Thyroid gland (tissue), 4 donors: ENCODE data around the gene NUP35. TPM values are rescaled to one million over a fixed set of nuclear protein-coding genes. Genes with fewer than 3 reads are reported as not detected.
"Not testable (repeated sequence)": the region's sequence is repeated elsewhere in the genome, so short reads cannot be mapped to it uniquely, and the experiment has no call there.

Experiments used
- DNase-seq, 2 donors: peaks; one replicate each; pipeline ENCODE4 v3.0.0-alpha.2; 2019
- H3K27ac ChIP-seq, 3 donors: fragments of 200-600 bp; sonication (generic); 1 replicate in 2 of 3; 2 replicates in 1 of 3; pipeline ENCODE4 v1.5.1; 2016 to 2019; ENCODE audit warnings: mild to moderate bottlenecking in 1 of 3, moderate library complexity in 1 of 3
- H3K27me3 ChIP-seq: fragments of 200-600 bp; sonication (generic); one replicate; pipeline ENCODE4 v1.5.1; 2019
- H3K36me3 ChIP-seq, 2 donors: fragments of 200-600 bp; sonication (generic); one replicate each; pipeline ENCODE4 v1.5.1; 2016 to 2019
- H3K4me1 ChIP-seq, 2 donors: fragments of 200-600 bp; sonication (generic); one replicate each; pipeline ENCODE4 v1.5.1; 2017 to 2019
- H3K4me3 ChIP-seq, 3 donors: fragments of 200-600 bp; sonication (generic); replicated peaks in 1 of 3; 1 replicate in 2 of 3; 2 replicates in 1 of 3; pipeline ENCODE4 v1.5.1; 2016; ENCODE audit warnings: mild to moderate bottlenecking in 1 of 3
- H3K9me3 ChIP-seq: fragments of 200-600 bp; sonication (generic); one replicate; pipeline ENCODE4 v1.5.1; 2017
- CTCF ChIP-seq, 6 experiments: fragments of 200-600 bp in 3 of 6; fragments of 450-650 bp in 3 of 6; sonication (generic) in 3 of 6; IDR thresholded peaks; one replicate each; pipeline ENCODE4 v1.5.1; 2016 to 2019; ENCODE audit warnings: antibody characterized with exemption in 6 of 6, mild to moderate bottlenecking in 2 of 6, inconsistent platforms in 1 of 6, moderate library complexity in 1 of 6
- POLR2A ChIP-seq, 2 donors: fragments of 450-650 bp; IDR thresholded peaks; one replicate each; pipeline ENCODE4 v1.6.1; 2017; ENCODE audit warnings: antibody characterized with exemption in 2 of 2, mild to moderate bottlenecking in 2 of 2, moderate library complexity in 1 of 2
- WGBS, 2 donors: methylation state at CpG; one replicate each; pipeline ENCODE4 v1.1.5; 2017; 5-methylcytosine and 5-hydroxymethylcytosine counted together
- intact Hi-C: fragments of 100-400 bp; cut with DNase I; formaldehyde crosslinking; loops from one replicate; pipeline ENCODE4 v1.15.1; 2023
- total RNA-seq, 4 donors: library from RNA; depleted of rRNA; stranded (reverse); fragments of >200 nt; gene quantifications; one replicate each; pipeline ENCODE4 v1.2.3, GENCODE V29; 2016

The NUP35 gene
- total RNA-seq, 4 donors from 2014 or later = 13.7 to 19.1 (median 17.2) TPM

DNA sequence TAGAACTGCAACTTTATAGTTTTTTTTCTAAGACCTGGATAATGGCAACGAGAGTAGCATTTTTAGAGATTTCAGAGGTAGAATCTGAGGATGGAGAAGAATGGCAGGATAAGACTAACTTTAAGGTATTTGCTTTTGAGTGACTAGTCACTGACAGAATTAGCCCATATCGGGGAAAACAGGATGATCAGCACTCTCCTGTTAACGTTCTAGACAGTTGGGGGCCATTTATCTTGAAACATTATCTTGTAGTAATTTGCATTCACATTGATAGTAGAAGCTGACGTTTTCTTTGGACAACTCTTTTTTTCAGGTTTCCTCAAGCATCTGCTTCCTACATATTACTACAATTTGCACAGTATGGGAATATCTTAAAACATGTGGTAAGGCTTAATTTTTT lies 32.9 kb downstream of the NUP35 start:
- Histone ChIP-seq H3K4me3 (no peak overlapping the region), H3K9me3 (no peaks in the 10 kb centered on the region), H3K4me1 (no peaks in the 10 kb centered on the region), H3K27me3 (no peaks in the 10 kb centered on the region), H3K36me3 (peaks cover 0 to 3% of the 10 kb centered on the region in 2 donors), H3K27ac (no peak overlapping the region)
- WGBS, 2 donors = 76 to 83% methylated on average over 4 of the region's 4 CpGs
- intact Hi-C loops = no loop called here
- DNase-seq = no peak
- TF ChIP-seq CTCF (IDR thresholded peaks at IDR 0.05) = no peak
- no peak for TF ChIP-seq POLR2A (IDR thresholded peaks at IDR 0.05)

DNA sequence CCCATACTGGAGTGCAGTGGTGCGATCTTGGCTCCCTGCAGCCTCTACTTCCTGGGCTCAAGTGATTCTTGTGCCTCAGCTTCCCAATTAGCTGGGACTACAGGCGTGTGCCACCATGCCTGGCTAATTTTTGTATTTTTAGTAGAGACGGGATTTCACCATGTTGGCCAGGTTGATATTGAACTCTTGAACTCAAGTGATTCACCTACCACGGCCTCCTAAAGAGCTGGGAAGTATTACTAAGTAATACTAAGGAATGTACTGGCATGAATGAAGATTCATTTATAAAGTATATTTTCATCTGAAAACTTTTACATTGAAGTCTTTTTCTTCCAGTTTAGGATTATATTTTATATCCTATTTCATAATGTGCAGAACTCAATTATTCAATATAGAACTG lies 38.1 kb downstream of the NUP35 start:
- TF ChIP-seq CTCF (IDR thresholded peaks at IDR 0.05) (no peak), POLR2A (IDR thresholded peaks at IDR 0.05) (no peak)
- no peaks in the 10 kb centered on the region for H3K4me1 ChIP-seq
- H3K27ac ChIP-seq = no peak overlapping the region
- intact Hi-C loops = no loop called here
- no peaks in the 10 kb centered on the region for H3K27me3 ChIP-seq
- H3K36me3 ChIP-seq = peaks cover 0 to 3% of the 10 kb centered on the region in 2 donors
- WGBS, 2 donors = 79 to 88% methylated on average over 4 of the region's 4 CpGs
- DNase-seq = no peak
- no peak overlapping the region for H3K4me3 ChIP-seq
- H3K9me3 ChIP-seq = no peaks in the 10 kb centered on the region

DNA sequence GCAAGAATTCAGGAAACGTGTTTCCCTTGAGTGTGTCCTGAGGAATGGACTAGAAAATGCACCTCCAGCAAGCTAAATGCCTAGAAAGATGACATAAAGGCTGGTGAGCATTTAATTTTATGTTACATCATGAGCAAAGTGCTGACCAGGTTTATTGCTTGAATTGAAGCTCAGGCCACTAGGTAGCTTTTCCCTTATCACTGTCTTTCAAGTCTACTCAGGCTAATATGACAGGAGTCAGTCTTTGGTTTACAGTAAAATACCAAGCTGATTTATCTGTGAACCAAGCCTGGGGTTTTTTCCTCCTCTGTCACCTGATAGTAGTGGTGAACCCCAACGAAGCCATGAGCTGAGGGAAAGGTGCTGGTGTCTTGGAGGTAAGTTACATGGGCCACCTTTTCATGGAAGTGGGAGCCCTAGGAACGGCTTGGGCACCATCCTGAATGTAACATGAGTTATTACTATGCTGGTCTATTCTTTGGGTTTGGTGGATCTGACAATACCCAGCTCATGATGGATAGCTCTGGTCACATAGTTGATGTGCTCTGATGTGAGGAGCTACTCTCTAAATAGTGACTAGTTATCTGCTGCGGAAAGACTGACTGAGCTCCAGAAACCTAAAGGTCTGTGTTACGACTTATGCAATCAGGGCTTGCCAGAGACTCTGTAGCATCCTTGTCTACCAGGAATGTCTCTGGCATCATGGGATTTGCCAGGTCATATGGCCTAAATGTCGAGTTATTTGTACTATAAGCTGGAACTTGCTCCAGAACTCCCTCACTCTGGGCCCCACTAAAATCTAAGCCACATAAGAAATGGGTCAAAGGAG lies 39.8 kb downstream of the NUP35 start:
- H3K9me3 ChIP-seq = no peaks in the 10 kb centered on the region
- H3K4me1 ChIP-seq = no peaks in the 10 kb centered on the region
- DNase-seq = no peak
- no peak overlapping the region for H3K4me3 ChIP-seq
- intact Hi-C loops = no loop called here
- WGBS, 2 donors = 81 to 93% methylated on average over 6 of the region's 6 CpGs
- no peaks in the 10 kb centered on the region for H3K27me3 ChIP-seq
- no peaks in the 10 kb centered on the region for H3K36me3 ChIP-seq
- no peak overlapping the region for H3K27ac ChIP-seq
- TF ChIP-seq POLR2A (IDR thresholded peaks at IDR 0.05) (no peak), CTCF (IDR thresholded peaks at IDR 0.05) (no peak)

DNA sequence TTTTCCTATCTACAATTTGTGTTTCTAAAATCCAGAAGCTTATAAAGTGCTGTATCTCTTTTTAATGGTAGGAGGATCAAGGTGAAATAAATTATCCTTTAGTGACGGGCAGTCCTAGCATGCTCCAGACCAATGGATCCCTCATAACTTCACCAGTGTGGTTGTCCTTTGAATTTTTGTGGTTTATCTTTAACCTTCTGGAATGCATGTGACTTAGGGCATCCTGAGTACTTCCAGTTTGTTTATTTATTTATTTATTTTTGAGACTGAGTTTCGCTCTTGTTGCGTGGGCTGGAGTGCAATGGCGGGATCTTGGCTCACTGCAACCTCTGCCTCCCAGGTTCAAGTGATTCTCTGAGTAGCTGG lies 40.4 kb downstream of the NUP35 start:
- WGBS, 2 donors = 96 to 98% methylated on average over 4 of the region's 4 CpGs
- Histone ChIP-seq H3K27me3 (no peaks in the 10 kb centered on the region), H3K9me3 (no peaks in the 10 kb centered on the region), H3K4me1 (no peaks in the 10 kb centered on the region), H3K36me3 (no peaks in the 10 kb centered on the region), H3K4me3 (no peak overlapping the region), H3K27ac (no peak overlapping the region)
- TF ChIP-seq CTCF (IDR thresholded peaks at IDR 0.05) (no peak), POLR2A (IDR thresholded peaks at IDR 0.05) (no peak)
- DNase-seq = no peak
- intact Hi-C loops = no loop called here

DNA sequence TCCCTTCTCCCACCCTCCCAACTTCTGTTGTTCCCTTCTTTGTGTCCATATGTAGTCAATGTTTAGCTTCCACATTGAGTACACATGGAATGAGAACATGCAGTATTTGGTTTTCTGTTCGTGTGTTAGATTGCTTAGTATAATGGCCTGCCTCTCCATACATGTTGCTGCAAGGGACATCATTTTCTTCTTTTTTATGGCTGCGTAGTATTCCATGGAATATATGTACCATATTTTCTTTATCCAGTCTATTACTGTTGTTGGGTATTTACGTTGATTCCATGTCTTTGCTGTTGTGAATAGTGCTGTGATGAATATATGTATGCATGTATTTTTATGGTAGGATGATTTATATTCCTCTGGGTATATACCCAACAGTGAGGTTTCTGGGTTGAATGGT lies 42.0 kb downstream of the NUP35 start:
- Histone ChIP-seq H3K27me3 (no peaks in the 10 kb centered on the region), H3K36me3 (no peaks in the 10 kb centered on the region), H3K27ac (no peak overlapping the region), H3K4me3 (no peak overlapping the region), H3K4me1 (no peaks in the 10 kb centered on the region), H3K9me3 (no peaks in the 10 kb centered on the region)
- no peak for TF ChIP-seq POLR2A (IDR thresholded peaks at IDR 0.05)
- no peak for TF ChIP-seq CTCF (IDR thresholded peaks at IDR 0.05)
- 96 to 99% methylated on average over 3 of the region's 3 CpGs for WGBS, 2 donors
- intact Hi-C loops = no loop called here
- no peak for DNase-seq

DNA sequence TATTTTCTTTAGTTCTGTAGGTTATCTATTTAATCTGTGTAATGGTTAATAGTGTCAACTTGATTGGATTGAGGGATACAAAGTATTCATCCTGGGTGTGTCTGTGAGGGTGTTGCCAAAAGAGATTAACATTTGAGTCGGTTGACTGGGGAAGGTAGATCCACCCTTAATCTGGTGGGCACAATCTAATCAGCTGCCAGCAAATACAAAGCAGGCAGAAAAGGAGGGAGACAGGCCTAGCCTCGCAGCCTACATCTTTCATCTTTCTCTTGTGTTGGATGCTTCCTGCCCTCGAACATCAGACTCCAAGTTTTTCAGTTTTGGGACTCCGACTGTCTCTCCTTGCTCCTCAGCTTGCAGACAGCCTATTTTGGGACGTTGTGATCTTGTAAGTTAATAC lies 42.7 kb downstream of the NUP35 start:
- DNase-seq, H3K36me3 ChIP-seq, H3K4me1 ChIP-seq, H3K27me3 ChIP-seq, H3K4me3 ChIP-seq, H3K27ac ChIP-seq, intact Hi-C loops, H3K9me3 ChIP-seq: not testable (repeated sequence)
- 91% methylated on average over 5 of the region's 5 CpGs for WGBS, 2 donors
